ENCODE measurements around the gene PTPRM. TPM values are rescaled to one million over a fixed set of nuclear protein-coding genes. Genes with fewer than 3 reads are reported as not detected.

The PTPRM gene
- total and polyA plus RNA-seq, 2 of the 4 experiments (the other 2 are of a cell fraction): 28.3 to 51.2 TPM

- ChIA-PET POLR2A (ENCODE audit: unreplicated experiment) (no interaction called here), CTCF (no interaction called here)
- DNase-seq (peak; percentile 34), ATAC-seq (ENCODE audit: low read depth) (no peak)
- Histone ChIP-seq H3K4me2 (ENCODE audit: low read depth, low read length) (peak overlapping the region; percentile 36), H3K14ac (replicated peaks; ENCODE audit: low read depth, low read length) (peak overlapping the region; percentile 84), H2AK5ac (ENCODE audit: low read depth, low read length) (peak overlapping the region; percentile 67; the same call in 1 of the 2 replicates), H3K27me3 (ENCODE audit: control insufficient read depth, insufficient read depth, low read length) (no peaks in the 10 kb centered on the region), H4K20me1 (ENCODE audit: insufficient read depth, low read length) (peaks cover 12% of the 10 kb centered on the region), H2BK15ac (ENCODE audit: low read depth, low read length) (peak overlapping the region; percentile 67; the same call in 1 of the 3 replicates), H3K4ac (ENCODE audit: low read depth, low read length) (peak overlapping the region; percentile 81), H3K23ac (ENCODE audit: low read depth, low read length) (peak overlapping the region; percentile 80), H4K91ac (ENCODE audit: insufficient read depth, low read depth, low read length) (peak overlapping the region; percentile 40), H2BK20ac (ENCODE audit: low read depth, low read length) (peak overlapping the region; percentile 46; the same call in 1 of the 2 replicates), H2AFZ (replicated peaks; ENCODE audit: low read length, poor library complexity) (peak overlapping the region; percentile 26), H3K4me3 (ENCODE audit: insufficient read depth, low read depth, low read length) (no peak overlapping the region), H3K36me3 (ENCODE audit: control insufficient read depth, insufficient read depth, low read length) (no peaks in the 10 kb centered on the region), H3K56ac (ENCODE audit: extremely low read depth, insufficient read depth, low read length) (no peak overlapping the region), H3K9ac (ENCODE audit: low read depth, low read length) (0 out of 2 replicates have a peak overlapping the region, but pooled peaks have one; percentile 19), H4K5ac (ENCODE audit: low read depth, low read length) (no peak overlapping the region), H2BK120ac (ENCODE audit: low read depth, low read length) (peak overlapping the region; percentile 71), H3K4me1 (ENCODE audit: control insufficient read depth, insufficient read depth, low read length) (peaks cover 21% of the 10 kb centered on the region), H2BK5ac (ENCODE audit: low read depth, low read length, poor library complexity, severe bottlenecking) (peak overlapping the region; percentile 30), H3K18ac (ENCODE audit: low read depth, low read length) (no peak overlapping the region), H2AK9ac (replicated peaks; ENCODE audit: low read depth, low read length, poor library complexity) (peak overlapping the region; percentile 56), H3K9me3 (ENCODE audit: control insufficient read depth, insufficient read depth, low read length) (no peaks in the 10 kb centered on the region), H4K8ac (ENCODE audit: low read depth in 2 of 2, low read length in 2 of 2) (peak overlapping the region in 1 of 2 experiments; percentile 71; a peak in 2 of 4 replicates), H3K9me1 (ENCODE audit: insufficient read depth, low read length) (peaks cover 14% of the 10 kb centered on the region), H3K79me1 (ENCODE audit: low read depth in 1 of 2, low read length in 2 of 2) (peaks cover 8 to 52% of the 10 kb centered on the region in 2 experiments; a peak in 3 of 4 replicates), H3K27ac (ENCODE audit: insufficient read depth, low read length) (no peak overlapping the region)
- in situ Hi-C loops (cut with MboI; ENCODE audit: low sequenced_read_pairs): no loop called here
- no CpG with 5 or more reads among the region's 2 CpGs for WGBS, 2 experiments (ENCODE audit: extremely low coverage in 2 of 2, insufficient read length in 1 of 2)
- BruUV-seq (replicated peaks): no TSS peak
- TF ChIP-seq MAFK (IDR thresholded peaks at IDR 0.05; ENCODE audit: low read depth, low read length) (peak; percentile 16; the same call in 1 of the 2 replicates), CEBPB (IDR thresholded peaks at IDR 0.05; ENCODE audit: low read depth, low read length) (no peak)
- intact Hi-C loops (cut with micrococcal nuclease): loop anchor here (10.0 kb wide), 1 partner anchor 552 kb away; no protein-coding TSS in a partner anchor
- dilution Hi-C loops (cut with HindIII; ENCODE audit: low sequenced_read_pairs, unreplicated experiment): no loop called here
Measured at GRCh38 chr18:7572822-7573221, 5.7 kb downstream of the PTPRM start.
